CD14-positive monocyte (primary cell): ENCODE results near the gene LTO1. TPM values are rescaled to one million over a fixed set of nuclear protein-coding genes. Genes with fewer than 3 reads are reported as not detected.

Source experiments
- DNase-seq, 3 donors: peaks; one replicate each; pipeline ENCODE4 v3.0.0-alpha.2; 2011 to 2022
- H2AFZ ChIP-seq: 2 replicates; pipeline ENCODE4 v1.6.0; 2012; ENCODE audit warnings: mild to moderate bottlenecking, low read depth, low read length, inconsistent platforms; ENCODE audit not compliant: insufficient read depth, poor library complexity, severe bottlenecking
- H3K27ac ChIP-seq, 2 donors: 1 replicate in 1 of 2; 2 replicates in 1 of 2; pipeline ENCODE4 v1.5.1; 2012 to 2013; ENCODE audit warnings: low read length in 2 of 2, control low read depth in 1 of 2, inconsistent platforms in 1 of 2, low read depth in 1 of 2, mild to moderate bottlenecking in 1 of 2
- H3K27me3 ChIP-seq, 2 donors: one replicate each; pipeline versions ENCODE4 v1.6.0 to v1.6.1; 2011 to 2013; ENCODE audit warnings: low read length in 2 of 2; ENCODE audit not compliant: control insufficient read depth in 2 of 2, insufficient read depth in 2 of 2
- H3K36me3 ChIP-seq, 2 donors: replicated peaks in 1 of 2; 1 replicate in 1 of 2; 2 replicates in 1 of 2; pipeline versions ENCODE4 v1.5.1 to v1.6.1; 2012 to 2013; ENCODE audit warnings: low read length in 2 of 2, control low read depth in 1 of 2, inconsistent platforms in 1 of 2, mild to moderate bottlenecking in 1 of 2; ENCODE audit not compliant: insufficient read depth in 2 of 2, control insufficient read depth in 1 of 2
- H3K4me1 ChIP-seq, 2 donors: 1 replicate in 1 of 2; 2 replicates in 1 of 2; pipeline versions ENCODE4 v1.5.1 to v1.6.1; 2012 to 2013; ENCODE audit warnings: low read length in 2 of 2, control low read depth in 1 of 2, inconsistent platforms in 1 of 2, mild to moderate bottlenecking in 1 of 2, moderate library complexity in 1 of 2; ENCODE audit not compliant: insufficient read depth in 2 of 2, control insufficient read depth in 1 of 2
- H3K4me2 ChIP-seq: replicated peaks from 2 replicates; pipeline ENCODE3; 2012; ENCODE audit warnings: low read length, moderate library complexity, mild to moderate bottlenecking; ENCODE audit not compliant: poor library complexity, severe bottlenecking; ENCODE audit errors: extremely low read depth
- H3K4me3 ChIP-seq, 3 experiments: fragments of 200-600 bp in 1 of 3; sonication (generic) in 1 of 3; replicated peaks in 1 of 3; 1 replicate in 2 of 3; 2 replicates in 1 of 3; pipeline ENCODE4 v1.5.1; 2011 to 2013; ENCODE audit warnings: low read length in 3 of 3, mild to moderate bottlenecking in 3 of 3, control low read depth in 2 of 3, low read depth in 2 of 3, inconsistent platforms in 1 of 3, moderate library complexity in 1 of 3
- H3K79me2 ChIP-seq: 2 replicates; pipeline ENCODE4 v1.6.0; 2012; ENCODE audit warnings: mild to moderate bottlenecking, control low read depth, inconsistent platforms, low read length, moderate library complexity; ENCODE audit not compliant: insufficient read depth
- H3K9ac ChIP-seq: 2 replicates; pipeline ENCODE4 v1.6.0; 2017; ENCODE audit warnings: low read length, mild to moderate bottlenecking; ENCODE audit not compliant: insufficient read depth, poor library complexity, severe bottlenecking
- H3K9me3 ChIP-seq, 2 donors: replicated peaks in 1 of 2; 1 replicate in 1 of 2; 2 replicates in 1 of 2; pipeline versions ENCODE4 v1.5.1 to v1.6.1; 2012 to 2013; ENCODE audit warnings: low read length in 2 of 2, control low read depth in 1 of 2; ENCODE audit not compliant: control insufficient read depth in 1 of 2, insufficient read depth in 1 of 2
- H4K20me1 ChIP-seq: 2 replicates; pipeline ENCODE4 v1.6.0; 2012; ENCODE audit warnings: mild to moderate bottlenecking, low read length, control low read depth, moderate library complexity; ENCODE audit not compliant: insufficient read depth
- H3K27ac Mint-ChIP-seq, 7 donors: one replicate each; pipeline ENCODE4 v1.8.0; 2020; ENCODE audit warnings: mild to moderate bottlenecking in 7 of 7, mixed read lengths in 7 of 7, moderate library complexity in 6 of 7, inconsistent platforms in 2 of 7
- H3K27me3 Mint-ChIP-seq, 3 donors: one replicate each; pipeline ENCODE4 v1.8.0; 2021 to 2022; ENCODE audit warnings: low read depth in 3 of 3, mild to moderate bottlenecking in 3 of 3, mixed read lengths in 3 of 3, moderate library complexity in 3 of 3, inconsistent platforms in 1 of 3
- H3K36me3 Mint-ChIP-seq, 2 donors: one replicate each; pipeline ENCODE4 v1.8.0; 2020; ENCODE audit warnings: mixed read lengths in 2 of 2, inconsistent platforms in 1 of 2, mild to moderate bottlenecking in 1 of 2
- H3K4me1 Mint-ChIP-seq: one replicate; pipeline ENCODE4 v1.8.0; 2020; ENCODE audit warnings: mild to moderate bottlenecking, mixed read lengths
- H3K4me3 Mint-ChIP-seq, 2 donors: one replicate each; pipeline ENCODE4 v1.8.0; 2020; ENCODE audit warnings: mild to moderate bottlenecking in 2 of 2, mixed read lengths in 2 of 2, moderate library complexity in 1 of 2
- H3K9me3 Mint-ChIP-seq, 7 donors: one replicate each; pipeline ENCODE4 v1.8.0; 2020 to 2022; ENCODE audit warnings: mixed read lengths in 7 of 7, mild to moderate bottlenecking in 6 of 7, moderate library complexity in 6 of 7, inconsistent platforms in 2 of 7
- CTCF ChIP-seq: fragments of 200-600 bp; IDR thresholded peaks from one replicate; pipeline ENCODE4 v1.8.0; 2022; ENCODE audit warnings: antibody characterized with exemption, mild to moderate bottlenecking
- WGBS: methylation state at CpG from one replicate; pipeline ENCODE4 v1.1.5; 2013; ENCODE audit warnings: missing lambda C conversion rate; ENCODE audit not compliant: insufficient coverage; 5-methylcytosine and 5-hydroxymethylcytosine counted together
- intact Hi-C, 2 donors: fragments of 100-400 bp; cut with micrococcal nuclease; formaldehyde crosslinking; loops; one replicate each; pipeline versions ENCODE4 v1.15.0 to v1.15.1; 2023
- polyA plus RNA-seq, 3 donors: library from polyadenylated mRNA; depleted of rRNA in 1 of 3; unstranded in 2 of 3; stranded (reverse) in 1 of 3; fragments of 300-500 nt in 2 of 3; fragments of >200 nt in 1 of 3; fragmentation: Illumina TruSeq in 2 of 3; gene quantifications; 1 replicate in 2 of 3; 2 replicates in 1 of 3; pipeline ENCODE4 v1.2.3, GENCODE V29; 2012 to 2021

LTO1 gene
- polyA plus RNA-seq, 3 donors: 3.9 to 27.1 (median 5.2) TPM

GRCh38 chr11:69638941-69639681 lies 36.0 kb downstream of the LTO1 start:
- intact Hi-C loops: no loop called here
- Histone ChIP-seq H3K79me2 (no peaks in the 10 kb centered on the region), H3K9ac (no peak overlapping the region)

More at GRCh38 chr11:69638941-69639681, 36.0 kb downstream of the LTO1 start:
- Mint-ChIP-seq H3K27me3 (peaks cover 70 to 94% (median 79%) of the 10 kb centered on the region in 3 donors), H3K27ac (no peak overlapping the region), H3K4me1 (peaks cover 34% of the 10 kb centered on the region), H3K4me3 (peak overlapping the region in 1 of 2 donors; percentile 83), H3K36me3 (peaks cover 2 to 3% of the 10 kb centered on the region in 2 donors), H3K9me3 (peaks cover 0 to 26% (median 10%) of the 10 kb centered on the region in 7 donors)
- Histone ChIP-seq H3K36me3 (no peaks in the 10 kb centered on the region), H3K9me3 (peaks cover 0 to 22% of the 10 kb centered on the region in 2 donors), H3K27ac (no peak overlapping the region), H3K27me3 (peaks cover 51 to 85% of the 10 kb centered on the region in 2 donors), H3K4me1 (peaks cover 46 to 59% of the 10 kb centered on the region in 2 donors), H3K4me3 (peak overlapping the region in 1 of 3 experiments; percentile 34), H3K4me2 (peak overlapping the region; percentile 55), H4K20me1 (no peaks in the 10 kb centered on the region), H2AFZ (no peak overlapping the region)
- peak in 2 of 3 donors; percentile 4 to 36 for DNase-seq
- WGBS: 0% methylated on average over 42 of the region's 64 CpGs
- TF ChIP-seq CTCF: no peak
